Activated naive CD8-positive, alpha-beta T cell treated with anti-CD3 and anti-CD28 coated beads, Interleukin-2, amount 50 U/mL, for 24 hours (primary cell): ENCODE data around the gene GABRG3.

Experiments used
- ATAC-seq: fragments of 150-1000 bp; cut with Tn5 transposase; one replicate; pipeline ENCODE4 v1.10.0; 2021
- DNase-seq: peaks from one replicate; pipeline ENCODE4 v3.0.0; 2021
- H3K27ac Mint-ChIP-seq: one replicate; pipeline ENCODE4 v1.8.0; 2021; ENCODE audit warnings: mild to moderate bottlenecking, mixed read lengths
- H3K27me3 Mint-ChIP-seq: one replicate; pipeline ENCODE4 v1.8.0; 2021; ENCODE audit warnings: mixed read lengths
- H3K36me3 Mint-ChIP-seq: one replicate; pipeline ENCODE4 v1.8.0; 2021; ENCODE audit warnings: low read depth, mixed read lengths
- H3K4me1 Mint-ChIP-seq: one replicate; pipeline ENCODE4 v1.8.0; 2021; ENCODE audit warnings: mixed read lengths
- H3K4me3 Mint-ChIP-seq: one replicate; pipeline ENCODE4 v1.8.0; 2021; ENCODE audit warnings: mild to moderate bottlenecking, moderate library complexity, mixed read lengths
- H3K9me3 Mint-ChIP-seq: one replicate; pipeline ENCODE4 v1.8.0; 2021; ENCODE audit warnings: mixed read lengths

The GABRG3 gene

DNA sequence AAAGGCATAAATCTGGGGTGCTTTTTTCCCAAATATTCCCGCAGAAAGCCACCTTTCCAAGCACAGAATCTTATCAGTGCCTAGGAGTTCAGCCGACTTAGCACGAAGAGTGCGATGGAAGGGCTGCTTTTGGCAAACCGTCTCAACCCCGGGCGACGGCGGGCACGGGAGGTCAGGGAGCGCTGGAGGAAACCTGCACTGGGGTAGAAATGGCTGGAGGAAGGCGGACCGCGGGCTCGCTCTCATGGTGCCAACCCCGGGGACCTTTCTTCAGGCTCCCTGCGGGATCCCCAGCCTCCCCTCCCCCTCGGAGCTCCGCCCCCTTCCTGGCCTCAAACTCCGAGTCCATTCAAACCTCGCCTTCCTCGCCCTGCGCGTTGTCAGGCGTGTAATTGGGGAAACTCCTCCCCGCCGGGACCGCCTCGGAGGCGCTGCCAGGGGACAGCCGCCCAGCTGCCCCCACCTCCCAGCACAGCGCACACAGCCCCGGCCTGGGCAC, at the start of gene GABRG3:
Gene GABRG3 (plus strand): TSS at position 470 of the 499 bp plus-strand sequence.
- peaks cover 16% of the 10 kb centered on the region for H3K27me3 Mint-ChIP-seq
- H3K4me1 Mint-ChIP-seq = no peaks in the 10 kb centered on the region
- peaks cover 1% of the 10 kb centered on the region for H3K36me3 Mint-ChIP-seq
- ATAC-seq (no peak), DNase-seq (no peak)
- no peaks in the 10 kb centered on the region for H3K9me3 Mint-ChIP-seq
- no peak within 1 kb of the TSS for H3K27ac Mint-ChIP-seq
- no peak within 1 kb of the TSS for H3K4me3 Mint-ChIP-seq

GRCh38 chr15:26921433-26921832, 49.5 kb upstream of the GABRG3 start:
- Mint-ChIP-seq H3K4me3 (no peak overlapping the region), H3K9me3 (peaks cover 20% of the 10 kb centered on the region), H3K36me3 (no peaks in the 10 kb centered on the region), H3K27ac (no peak overlapping the region), H3K4me1 (no peaks in the 10 kb centered on the region), H3K27me3 (no peaks in the 10 kb centered on the region)
- ATAC-seq = no peak
- no peak for DNase-seq

- H3K27me3 Mint-ChIP-seq = no peaks in the 10 kb centered on the region
- H3K4me3 Mint-ChIP-seq = no peak overlapping the region
- no peak overlapping the region for H3K27ac Mint-ChIP-seq
- no peaks in the 10 kb centered on the region for H3K4me1 Mint-ChIP-seq
- ATAC-seq (no peak), DNase-seq (no peak)
- no peaks in the 10 kb centered on the region for H3K36me3 Mint-ChIP-seq
- H3K9me3 Mint-ChIP-seq = peaks cover 10% of the 10 kb centered on the region
These were observed 44.9 kb upstream of the GABRG3 start for GRCh38 chr15:26926081-26926480.

GRCh38 chr15:26928051-26928450, 42.9 kb upstream of the GABRG3 start:
- H3K27ac Mint-ChIP-seq = no peak overlapping the region
- H3K4me1 Mint-ChIP-seq = no peaks in the 10 kb centered on the region
- DNase-seq (no peak), ATAC-seq (no peak)
- H3K9me3 Mint-ChIP-seq = peaks cover 6% of the 10 kb centered on the region
- no peaks in the 10 kb centered on the region for H3K27me3 Mint-ChIP-seq
- no peak overlapping the region for H3K4me3 Mint-ChIP-seq
- no peaks in the 10 kb centered on the region for H3K36me3 Mint-ChIP-seq

GRCh38 chr15:26929588-26929987, 41.4 kb upstream of the GABRG3 start:
- no peak overlapping the region for H3K4me3 Mint-ChIP-seq
- ATAC-seq = no peak
- H3K4me1 Mint-ChIP-seq = no peaks in the 10 kb centered on the region
- no peaks in the 10 kb centered on the region for H3K27me3 Mint-ChIP-seq
- no peak overlapping the region for H3K27ac Mint-ChIP-seq
- H3K9me3 Mint-ChIP-seq = peaks cover 6% of the 10 kb centered on the region
- no peak for DNase-seq
- no peaks in the 10 kb centered on the region for H3K36me3 Mint-ChIP-seq

DNA sequence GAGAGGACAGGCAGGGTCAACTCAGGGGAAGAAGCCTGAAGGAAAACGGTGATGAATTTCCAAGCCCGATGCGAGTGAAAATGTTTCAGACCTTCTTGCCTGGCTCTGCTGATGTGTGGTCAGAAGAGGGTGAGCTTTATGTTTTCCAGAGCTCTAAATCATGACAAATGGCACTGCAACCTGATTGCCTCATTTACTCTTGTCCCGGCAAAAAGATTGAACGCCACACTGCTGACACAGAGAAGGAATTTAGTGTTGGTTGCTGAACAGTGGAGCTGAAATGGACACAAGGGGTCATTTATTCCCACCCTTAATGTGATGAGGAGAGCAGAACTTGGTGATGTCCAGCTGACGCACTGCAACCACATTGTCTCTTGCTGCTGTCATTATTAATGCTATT, 36.1 kb upstream of the GABRG3 start:
- DNase-seq (no peak), ATAC-seq (no peak)
- Mint-ChIP-seq H3K27ac (no peak overlapping the region), H3K9me3 (peaks cover 6% of the 10 kb centered on the region), H3K4me1 (no peaks in the 10 kb centered on the region), H3K27me3 (no peaks in the 10 kb centered on the region), H3K36me3 (no peaks in the 10 kb centered on the region), H3K4me3 (no peak overlapping the region)

GRCh38 chr15:26935322-26935721, 35.7 kb upstream of the GABRG3 start:
- Mint-ChIP-seq H3K9me3 (peaks cover 6% of the 10 kb centered on the region), H3K36me3 (no peaks in the 10 kb centered on the region), H3K27ac (no peak overlapping the region), H3K4me3 (no peak overlapping the region), H3K27me3 (no peaks in the 10 kb centered on the region), H3K4me1 (no peaks in the 10 kb centered on the region)
- ATAC-seq (no peak), DNase-seq (no peak)

DNA sequence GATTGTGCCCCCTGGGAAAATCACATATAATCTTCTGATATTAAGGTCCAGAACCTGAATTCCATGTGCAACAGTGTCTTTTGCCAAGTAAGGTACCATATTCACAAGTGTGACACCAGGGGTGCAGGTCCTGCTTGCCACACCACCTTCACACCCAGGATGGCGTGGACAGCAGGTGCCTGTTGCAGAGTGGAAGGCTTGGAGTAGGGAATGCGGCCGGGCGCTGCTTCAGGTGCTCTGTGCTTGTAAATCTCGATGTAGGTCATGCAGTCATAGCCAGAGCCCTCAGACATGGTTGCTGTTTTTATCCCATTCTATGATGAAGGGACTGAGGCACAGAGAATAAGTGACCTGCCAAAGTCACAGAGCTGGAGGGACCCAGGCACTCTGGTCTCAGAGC, 34.5 kb upstream of the GABRG3 start:
- H3K9me3 Mint-ChIP-seq = peaks cover 4% of the 10 kb centered on the region
- ATAC-seq (no peak), DNase-seq (no peak)
- no peak overlapping the region for H3K27ac Mint-ChIP-seq
- no peaks in the 10 kb centered on the region for H3K36me3 Mint-ChIP-seq
- H3K4me3 Mint-ChIP-seq = no peak overlapping the region
- no peaks in the 10 kb centered on the region for H3K27me3 Mint-ChIP-seq
- H3K4me1 Mint-ChIP-seq = no peaks in the 10 kb centered on the region

DNA sequence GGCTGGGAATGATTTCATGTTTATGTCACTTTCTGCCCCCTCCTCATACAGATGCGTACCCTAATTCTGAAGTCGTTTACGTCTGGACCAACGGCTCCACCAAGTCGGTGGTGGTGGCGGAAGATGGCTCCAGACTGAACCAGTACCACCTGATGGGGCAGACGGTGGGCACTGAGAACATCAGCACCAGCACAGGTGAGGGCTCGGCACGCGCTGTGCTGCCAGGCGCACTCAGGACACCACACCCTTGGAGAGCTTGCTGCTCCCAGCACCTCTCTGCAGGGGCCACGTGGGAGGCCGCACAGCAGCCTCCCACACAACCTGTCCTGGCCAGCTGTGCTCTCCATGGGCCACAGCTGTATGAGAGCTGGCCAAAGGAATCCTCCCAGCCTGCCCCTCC, 33.8 kb upstream of the GABRG3 start:
- DNase-seq = no peak
- Mint-ChIP-seq H3K27ac (no peak overlapping the region), H3K36me3 (no peaks in the 10 kb centered on the region), H3K4me3 (no peak overlapping the region), H3K4me1 (no peaks in the 10 kb centered on the region), H3K27me3 (no peaks in the 10 kb centered on the region), H3K9me3 (no peaks in the 10 kb centered on the region)
- ATAC-seq = no peak

GRCh38 chr15:26939398-26939797, 31.6 kb upstream of the GABRG3 start:
- ATAC-seq (no peak), DNase-seq (no peak)
- no peaks in the 10 kb centered on the region for H3K27me3 Mint-ChIP-seq
- H3K4me1 Mint-ChIP-seq = no peaks in the 10 kb centered on the region
- H3K27ac Mint-ChIP-seq = no peak overlapping the region
- H3K4me3 Mint-ChIP-seq = no peak overlapping the region
- no peaks in the 10 kb centered on the region for H3K36me3 Mint-ChIP-seq
- no peaks in the 10 kb centered on the region for H3K9me3 Mint-ChIP-seq

- H3K4me3 Mint-ChIP-seq = no peak overlapping the region
- H3K27ac Mint-ChIP-seq = no peak overlapping the region
- no peak for ATAC-seq
- no peaks in the 10 kb centered on the region for H3K27me3 Mint-ChIP-seq
- no peak for DNase-seq
- no peaks in the 10 kb centered on the region for H3K36me3 Mint-ChIP-seq
- H3K9me3 Mint-ChIP-seq = no peaks in the 10 kb centered on the region
- H3K4me1 Mint-ChIP-seq = no peaks in the 10 kb centered on the region
These were observed 29.5 kb upstream of the GABRG3 start for GRCh38 chr15:26941489-26941888.

GRCh38 chr15:26943866-26944265, 27.1 kb upstream of the GABRG3 start:
- no peaks in the 10 kb centered on the region for H3K27me3 Mint-ChIP-seq
- no peaks in the 10 kb centered on the region for H3K4me1 Mint-ChIP-seq
- DNase-seq = no peak
- H3K4me3 Mint-ChIP-seq = no peak overlapping the region
- ATAC-seq = no peak
- no peak overlapping the region for H3K27ac Mint-ChIP-seq
- H3K36me3 Mint-ChIP-seq = no peaks in the 10 kb centered on the region
- H3K9me3 Mint-ChIP-seq = peaks cover 4% of the 10 kb centered on the region

DNA sequence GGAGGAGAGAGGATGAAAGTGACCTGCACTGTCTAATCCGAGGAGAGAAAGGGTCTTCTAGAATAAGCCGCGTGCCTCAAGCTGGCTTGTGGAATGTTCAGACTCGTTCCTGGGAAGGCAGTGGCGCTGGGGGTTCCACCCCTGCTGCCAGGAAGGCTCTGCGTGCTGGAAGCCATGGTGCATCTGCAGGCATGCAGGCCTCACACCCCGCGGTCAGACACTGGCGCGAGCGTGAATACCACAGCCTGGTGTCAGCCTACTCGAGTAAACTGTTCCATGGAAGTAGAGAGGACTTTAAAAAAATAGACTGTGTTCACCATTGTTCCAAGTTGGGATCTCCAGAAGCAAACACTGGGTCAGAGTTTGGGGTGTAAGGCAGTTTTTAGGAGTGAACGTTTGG, 25.9 kb upstream of the GABRG3 start:
- Mint-ChIP-seq H3K4me3 (no peak overlapping the region), H3K27ac (no peak overlapping the region), H3K4me1 (no peaks in the 10 kb centered on the region), H3K36me3 (no peaks in the 10 kb centered on the region), H3K9me3 (peaks cover 4% of the 10 kb centered on the region), H3K27me3 (no peaks in the 10 kb centered on the region)
- DNase-seq (no peak), ATAC-seq (no peak)

DNA sequence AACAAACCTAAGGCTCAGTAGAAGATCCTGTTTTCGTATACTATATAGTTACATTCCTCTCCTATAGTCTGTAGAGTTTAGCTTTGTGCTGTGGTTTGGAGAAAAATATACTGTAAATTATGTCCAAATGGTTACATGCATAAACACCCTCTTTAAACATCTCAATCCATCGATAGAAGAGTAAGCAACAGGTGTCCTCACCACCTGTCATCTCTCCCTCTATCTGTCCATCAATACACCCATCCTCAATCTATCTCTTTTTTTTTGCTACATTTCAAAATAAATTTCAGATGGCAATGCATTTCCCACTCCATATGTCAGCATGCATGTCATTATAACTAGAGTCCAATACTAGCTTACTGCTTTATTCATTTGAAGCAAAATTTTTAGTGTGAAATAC, 21.0 kb upstream of the GABRG3 start:
- ATAC-seq = no peak

DNA sequence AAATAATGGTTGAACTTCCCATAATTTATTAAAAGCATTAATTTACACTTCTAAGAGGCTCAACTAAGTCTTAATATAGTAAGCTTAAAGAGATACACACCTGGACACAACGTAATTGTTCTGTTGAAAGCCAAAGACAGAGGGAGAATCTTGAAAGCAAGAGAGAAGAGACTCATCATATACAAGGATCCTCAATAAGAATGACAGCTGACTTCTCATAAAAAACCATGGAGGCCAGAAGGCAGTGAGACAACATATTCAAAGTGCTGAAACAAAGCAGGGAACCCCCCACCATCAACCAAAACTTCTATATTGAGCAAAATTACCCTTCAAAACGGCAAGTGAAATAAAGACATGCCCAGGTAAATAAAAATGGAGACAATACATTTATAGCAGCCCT, 16.6 kb upstream of the GABRG3 start:
- Mint-ChIP-seq H3K9me3 (peaks cover 18% of the 10 kb centered on the region), H3K27me3 (no peaks in the 10 kb centered on the region), H3K36me3 (no peaks in the 10 kb centered on the region), H3K4me3 (no peak overlapping the region), H3K4me1 (no peaks in the 10 kb centered on the region), H3K27ac (no peak overlapping the region)
- DNase-seq (no peak), ATAC-seq (no peak)

More for the DNA sequence above, 21.0 kb upstream of the GABRG3 start:
- Mint-ChIP-seq H3K27ac (no peak overlapping the region), H3K4me1 (no peaks in the 10 kb centered on the region), H3K36me3 (no peaks in the 10 kb centered on the region), H3K4me3 (no peak overlapping the region), H3K27me3 (no peaks in the 10 kb centered on the region), H3K9me3 (peaks cover 21% of the 10 kb centered on the region)
- DNase-seq = no peak

DNA sequence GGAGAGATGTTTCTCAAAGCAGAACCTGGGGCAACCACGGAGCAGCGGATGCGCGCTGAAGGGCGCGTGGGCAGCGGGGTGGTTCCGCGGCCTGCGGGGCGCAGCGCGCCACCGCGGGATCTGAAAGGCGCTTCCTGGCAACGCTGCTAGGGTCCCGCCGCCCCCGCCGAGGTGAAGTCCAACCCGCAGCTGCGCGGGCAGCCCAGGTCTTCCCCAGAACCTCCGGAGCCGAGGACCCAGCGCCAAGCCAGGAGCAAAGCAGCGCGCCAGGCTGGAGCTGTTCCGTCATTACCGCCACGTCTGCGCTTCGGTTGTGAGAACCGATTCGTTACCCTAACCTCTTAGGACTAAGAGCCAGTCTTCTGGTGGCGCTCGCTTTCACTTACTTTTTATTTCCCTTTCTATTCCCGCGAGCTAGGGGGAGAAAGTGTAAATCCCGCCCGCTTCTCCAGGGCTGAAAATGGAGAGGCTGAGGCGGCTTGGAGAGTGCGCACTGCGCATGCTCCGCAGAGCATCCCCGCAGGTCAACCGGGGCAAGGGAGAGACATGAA, 3.2 kb upstream of the GABRG3 start:
- Mint-ChIP-seq H3K4me1 (no peaks in the 10 kb centered on the region), H3K4me3 (no peak overlapping the region), H3K9me3 (peaks cover 5% of the 10 kb centered on the region), H3K27me3 (peaks cover 16% of the 10 kb centered on the region), H3K27ac (no peak overlapping the region), H3K36me3 (peaks cover 1% of the 10 kb centered on the region)
- DNase-seq (no peak), ATAC-seq (no peak)
